Skeletal muscle cell (primary cell): ENCODE results near the gene BEND7.

Experiments
- DNase-seq: peaks from one replicate; pipeline ENCODE4 v3.0.0-alpha.2; 2010; ENCODE audit warnings: low read depth
- H3K4me3 ChIP-seq: 2 replicates; pipeline ENCODE4 v1.5.1; 2011; ENCODE audit warnings: low read depth, mild to moderate bottlenecking, control low read depth, low read length, moderate library complexity

Gene BEND7

GRCh38 chr10:13489035-13489599 lies 39.7 kb downstream of the BEND7 start:
- no peak for DNase-seq
- H3K4me3 ChIP-seq: no peak overlapping the region

- DNase-seq: no peak
- H3K4me3 ChIP-seq: no peak overlapping the region
These were observed 43.2 kb downstream of the BEND7 start for GRCh38 chr10:13485623-13486022.

GRCh38 chr10:13483951-13484350 lies 44.9 kb downstream of the BEND7 start:
- no peak overlapping the region for H3K4me3 ChIP-seq
- no peak for DNase-seq

- no peak for DNase-seq
- H3K4me3 ChIP-seq: no peak overlapping the region
These were observed 45.7 kb downstream of the BEND7 start for GRCh38 chr10:13483073-13483472.

GRCh38 chr10:13481690-13482089 lies 47.1 kb downstream of the BEND7 start:
- no peak for DNase-seq
- H3K4me3 ChIP-seq: no peak overlapping the region

GRCh38 chr10:13475124-13475523 lies 53.7 kb downstream of the BEND7 start:
- no peak overlapping the region for H3K4me3 ChIP-seq
- DNase-seq: no peak

GRCh38 chr10:13473986-13474385 lies 54.8 kb downstream of the BEND7 start:
- no peak overlapping the region for H3K4me3 ChIP-seq
- no peak for DNase-seq

- no peak for DNase-seq
- H3K4me3 ChIP-seq: no peak overlapping the region
These were observed 56.5 kb downstream of the BEND7 start for GRCh38 chr10:13472359-13472758.

GRCh38 chr10:13470270-13470669 lies 58.5 kb downstream of the BEND7 start:
- no peak for DNase-seq
- H3K4me3 ChIP-seq: no peak overlapping the region

GRCh38 chr10:13462551-13462950 lies 66.3 kb downstream of the BEND7 start:
- no peak for DNase-seq

GRCh38 chr10:13458687-13459012 lies 70.2 kb downstream of the BEND7 start:
- no peak overlapping the region for H3K4me3 ChIP-seq
- no peak for DNase-seq

More at GRCh38 chr10:13462551-13462950, 66.3 kb downstream of the BEND7 start:
- H3K4me3 ChIP-seq: no peak overlapping the region

- H3K4me3 ChIP-seq: no peak overlapping the region
- no peak for DNase-seq
These were observed 70.7 kb downstream of the BEND7 start for GRCh38 chr10:13457958-13458686.

GRCh38 chr10:13453896-13454295 lies 74.9 kb downstream of the BEND7 start:
- no peak for DNase-seq
- H3K4me3 ChIP-seq: no peak overlapping the region

GRCh38 chr10:13450069-13450468 lies 78.7 kb downstream of the BEND7 start:
- peak; percentile 29 for DNase-seq
- no peak overlapping the region for H3K4me3 ChIP-seq

GRCh38 chr10:13449296-13449695 lies 79.5 kb downstream of the BEND7 start:
- no peak overlapping the region for H3K4me3 ChIP-seq
- peak; percentile 9 for DNase-seq

GRCh38 chr10:13448216-13448615 lies 80.6 kb downstream of the BEND7 start:
- H3K4me3 ChIP-seq: no peak overlapping the region
- peak; percentile 54 for DNase-seq

GRCh38 chr10:13445656-13446400 lies 83.0 kb downstream of the BEND7 start:
- DNase-seq: no peak
- H3K4me3 ChIP-seq: no peak overlapping the region

GRCh38 chr10:13441476-13441875 lies 87.3 kb downstream of the BEND7 start:
- no peak overlapping the region for H3K4me3 ChIP-seq
- no peak for DNase-seq

GRCh38 chr10:13440185-13441061 lies 88.4 kb downstream of the BEND7 start:
- no peak for DNase-seq
- H3K4me3 ChIP-seq: peak overlapping the region; percentile 31
